ENCODE measurements around the gene METAP1D. TPM values are rescaled to one million over a fixed set of nuclear protein-coding genes. Genes with fewer than 3 reads are reported as not detected.
A peak's percentile ranks its signal among the peaks of the same experiment; 100 is the strongest.

The METAP1D gene
- total RNA-seq, 2 experiments from 2014 or later: 5.3 to 6.0 TPM

- H3K27ac Mint-ChIP-seq: no peak overlapping the region
- ATAC-seq: no peak
- no peaks in the 10 kb centered on the region for H3K4me1 Mint-ChIP-seq
- no peak for DNase-seq
- no peak overlapping the region for H3K4me3 Mint-ChIP-seq
- ChIA-PET CTCF (interaction anchor here (0.6 kb wide), 1 partner anchor 89 kb away, joined by 4 read pairs; no protein-coding TSS in a partner anchor), POLR2A (no interaction called here)
- intact Hi-C loops (cut with DNase I, micrococcal nuclease): no loop called here
- H3K9me3 Mint-ChIP-seq (ENCODE audit: low read depth): no peaks in the 10 kb centered on the region
- H3K27me3 Mint-ChIP-seq: peaks cover 11% of the 10 kb centered on the region
- peaks cover 9% of the 10 kb centered on the region for H3K36me3 Mint-ChIP-seq (ENCODE audit: low read depth)
Observed at GRCh38 chr2:172070936-172071335, 71.2 kb downstream of the METAP1D start.

GRCh38 chr2:172072303-172072702 lies 72.5 kb downstream of the METAP1D start:
- no peak for ATAC-seq
- POLR2A ChIA-PET: no interaction called here
- Mint-ChIP-seq H3K4me3 (no peak overlapping the region), H3K27ac (no peak overlapping the region), H3K9me3 (ENCODE audit: low read depth) (no peaks in the 10 kb centered on the region), H3K4me1 (no peaks in the 10 kb centered on the region), H3K27me3 (peaks cover 18% of the 10 kb centered on the region), H3K36me3 (ENCODE audit: low read depth) (peaks cover 11% of the 10 kb centered on the region)
- DNase-seq: no peak
- intact Hi-C loops (cut with DNase I, micrococcal nuclease): no loop called here
- CTCF ChIA-PET: interaction anchor here (0.7 to 1.7 kb wide), 3 partner anchors 11 to 33 kb away, joined by 3 to 5 read pairs (median 3); no protein-coding TSS in a partner anchor

GRCh38 chr2:172072706-172073105 lies 73.0 kb downstream of the METAP1D start:
- H3K9me3 Mint-ChIP-seq (ENCODE audit: low read depth): no peaks in the 10 kb centered on the region
- H3K27me3 Mint-ChIP-seq: peaks cover 18% of the 10 kb centered on the region
- no peak overlapping the region for H3K4me3 Mint-ChIP-seq
- ChIA-PET CTCF (interaction anchor here (1.0 to 1.7 kb wide), 2 partner anchors 15 to 35 kb away, joined by 3 to 5 read pairs; no protein-coding TSS in a partner anchor), POLR2A (no interaction called here)
- no peak overlapping the region for H3K27ac Mint-ChIP-seq
- H3K4me1 Mint-ChIP-seq: no peaks in the 10 kb centered on the region
- H3K36me3 Mint-ChIP-seq (ENCODE audit: low read depth): peaks cover 9% of the 10 kb centered on the region
- intact Hi-C loops (cut with DNase I, micrococcal nuclease): no loop called here
- DNase-seq: no peak
- ATAC-seq: no peak

GRCh38 chr2:172073518-172073917 lies 73.8 kb downstream of the METAP1D start:
- CTCF ChIA-PET: interaction anchor here (1.0 to 1.7 kb wide), 2 partner anchors 16 to 36 kb away, joined by 3 to 5 read pairs; no protein-coding TSS in a partner anchor

GRCh38 chr2:172074254-172074653 lies 74.5 kb downstream of the METAP1D start:
- ATAC-seq: no peak
- no peak for DNase-seq
- intact Hi-C loops (cut with DNase I, micrococcal nuclease): no loop called here
- H3K27me3 Mint-ChIP-seq: peaks cover 27% of the 10 kb centered on the region
- H3K27ac Mint-ChIP-seq: no peak overlapping the region
- H3K4me1 Mint-ChIP-seq: no peaks in the 10 kb centered on the region
- no peak overlapping the region for H3K4me3 Mint-ChIP-seq
- peaks cover 6% of the 10 kb centered on the region for H3K36me3 Mint-ChIP-seq (ENCODE audit: low read depth)
- no peaks in the 10 kb centered on the region for H3K9me3 Mint-ChIP-seq (ENCODE audit: low read depth)
- POLR2A ChIA-PET: no interaction called here
- CTCF ChIA-PET: interaction anchor here (1.7 kb wide), 1 partner anchor 17 kb away, joined by 5 read pairs; no protein-coding TSS in a partner anchor

More at GRCh38 chr2:172073518-172073917, 73.8 kb downstream of the METAP1D start:
- ATAC-seq (no peak), DNase-seq (no peak)
- Mint-ChIP-seq H3K27me3 (peaks cover 21% of the 10 kb centered on the region), H3K27ac (no peak overlapping the region), H3K9me3 (ENCODE audit: low read depth) (no peaks in the 10 kb centered on the region), H3K4me1 (no peaks in the 10 kb centered on the region), H3K4me3 (no peak overlapping the region), H3K36me3 (ENCODE audit: low read depth) (peaks cover 9% of the 10 kb centered on the region)
- POLR2A ChIA-PET: interaction anchor here (0.6 kb wide), 1 partner anchor 88 kb away, joined by 3 read pairs; no protein-coding TSS in a partner anchor
- intact Hi-C loops (cut with DNase I, micrococcal nuclease): no loop called here

GRCh38 chr2:172079416-172079815 lies 79.7 kb downstream of the METAP1D start:
- Mint-ChIP-seq H3K27ac (no peak overlapping the region), H3K27me3 (peaks cover 67% of the 10 kb centered on the region), H3K9me3 (ENCODE audit: low read depth) (no peaks in the 10 kb centered on the region), H3K36me3 (ENCODE audit: low read depth) (peaks cover 4% of the 10 kb centered on the region), H3K4me3 (no peak overlapping the region), H3K4me1 (peaks cover 22% of the 10 kb centered on the region)
- CTCF ChIA-PET: interaction anchor here (0.8 to 1.2 kb wide), 3 partner anchors 11 to 1230 kb away, joined by 3 to 4 read pairs (median 4); no protein-coding TSS in a partner anchor
- ATAC-seq (no peak), DNase-seq (no peak)
- POLR2A ChIA-PET: interaction anchor here (0.8 kb wide), 1 partner anchor 27 kb away, joined by 3 read pairs; no protein-coding TSS in a partner anchor
- intact Hi-C loops (cut with DNase I, micrococcal nuclease): no loop called here

GRCh38 chr2:172079838-172080640 lies 80.3 kb downstream of the METAP1D start:
- Mint-ChIP-seq H3K36me3 (ENCODE audit: low read depth) (peaks cover 4% of the 10 kb centered on the region), H3K4me1 (peaks cover 25% of the 10 kb centered on the region), H3K4me3 (no peak overlapping the region), H3K27ac (no peak overlapping the region), H3K9me3 (ENCODE audit: low read depth) (no peaks in the 10 kb centered on the region), H3K27me3 (peaks cover 70% of the 10 kb centered on the region)
- DNase-seq: no peak
- ChIA-PET CTCF (interaction anchor here (1.0 kb wide), 1 partner anchor 11 kb away, joined by 3 read pairs; no protein-coding TSS in a partner anchor), POLR2A (no interaction called here)
- intact Hi-C loops (cut with DNase I, micrococcal nuclease): loop anchor here in 1 of 2 experiments (10.0 kb wide), 1 partner anchor 1365 kb away; the partner anchor contains the start of gene SP5
- ATAC-seq: no peak

- POLR2A ChIA-PET: no interaction called here
- Mint-ChIP-seq H3K4me3 (no peak overlapping the region), H3K36me3 (ENCODE audit: low read depth) (peaks cover 4% of the 10 kb centered on the region), H3K9me3 (ENCODE audit: low read depth) (no peaks in the 10 kb centered on the region), H3K27me3 (peaks cover 72% of the 10 kb centered on the region), H3K27ac (no peak overlapping the region), H3K4me1 (peaks cover 32% of the 10 kb centered on the region)
- CTCF ChIA-PET: interaction anchor here (0.8 to 7.2 kb wide), 2 partner anchors 22 to 311 kb away, joined by 3 to 93 read pairs; partner anchors contain the start of gene DLX2
- no peak for DNase-seq
- no peak for ATAC-seq
- intact Hi-C loops (cut with DNase I, micrococcal nuclease): loop anchor here in 1 of 2 experiments (10.0 kb wide), 1 partner anchor 1366 kb away; the partner anchor contains the start of gene SP5
Observed at GRCh38 chr2:172080641-172081220, 81.0 kb downstream of the METAP1D start.

GRCh38 chr2:172081221-172082022 lies 81.7 kb downstream of the METAP1D start:
- H3K27me3 Mint-ChIP-seq: peaks cover 70% of the 10 kb centered on the region
- intact Hi-C loops (cut with DNase I, micrococcal nuclease): loop anchor here in 1 of 2 experiments (10.0 kb wide), 1 partner anchor 1367 kb away; the partner anchor contains the start of gene SP5
- no peak for DNase-seq
- peaks cover 2% of the 10 kb centered on the region for H3K36me3 Mint-ChIP-seq (ENCODE audit: low read depth)
- ATAC-seq: no peak
- H3K27ac Mint-ChIP-seq: no peak overlapping the region
- H3K4me3 Mint-ChIP-seq: no peak overlapping the region
- POLR2A ChIA-PET: no interaction called here
- CTCF ChIA-PET: interaction anchor here (0.6 to 7.2 kb wide), 9 partner anchors 10 to 1153 kb away, joined by 3 to 93 read pairs (median 5); partner anchors contain the start of gene DLX2
- H3K9me3 Mint-ChIP-seq (ENCODE audit: low read depth): no peaks in the 10 kb centered on the region
- H3K4me1 Mint-ChIP-seq: peaks cover 36% of the 10 kb centered on the region

GRCh38 chr2:172082105-172082943 lies 82.6 kb downstream of the METAP1D start:
- peaks cover 45% of the 10 kb centered on the region for H3K4me1 Mint-ChIP-seq
- H3K4me3 Mint-ChIP-seq: peak overlapping the region; percentile 46
- intact Hi-C loops (cut with DNase I, micrococcal nuclease): loop anchor here in 1 of 2 experiments (10.0 kb wide), 1 partner anchor 1368 kb away; the partner anchor contains the start of gene SP5
- H3K27ac Mint-ChIP-seq: no peak overlapping the region
- DNase-seq (no peak), ATAC-seq (no peak)
- ChIA-PET POLR2A (no interaction called here), CTCF (interaction anchor here (0.6 to 7.2 kb wide), 10 partner anchors 9 to 1154 kb away, joined by 3 to 93 read pairs (median 5); partner anchors contain the start of gene DLX2)
- no peaks in the 10 kb centered on the region for H3K9me3 Mint-ChIP-seq (ENCODE audit: low read depth)
- peaks cover 75% of the 10 kb centered on the region for H3K27me3 Mint-ChIP-seq
- peaks cover 2% of the 10 kb centered on the region for H3K36me3 Mint-ChIP-seq (ENCODE audit: low read depth)
